HepG2 (cell line): ENCODE results near the gene ZNF524. TPM values are rescaled to one million over a fixed set of nuclear protein-coding genes. Genes with fewer than 3 reads are reported as not detected.

ENCODE experiments used
- ATAC-seq: fragments of 200-7000 bp; cut with Tn5 transposase; 3 replicates; pipeline ENCODE4 v1.9.1; 2020; ENCODE audit warnings: mild to moderate bottlenecking, moderate library complexity
- BruUV-seq: library from RNA; stranded (reverse); fragments of 400-500 nt; replicated peaks from 2 replicates; lab custom pipeline; 2021; lab: Mats Ljungman, UMichigan
- CTCF ChIA-PET: fragments of 300-600 bp; formaldehyde crosslinking; extraction: SDS; loops from one replicate; lab custom pipeline; 2021; ENCODE audit warnings: low total read pairs, inconsistent platforms, low intra/inter-chr PET ratio; lab: Yijun Ruan, JAX
- POLR2A ChIA-PET: fragments of 350-600 bp; sonication (Branson Sonifier 250); formaldehyde crosslinking; loops from one replicate; lab custom pipeline; 2020; ENCODE audit warnings: antibody characterized with exemption, inconsistent platforms; lab: Yijun Ruan, JAX
- DNase-seq: peaks from one replicate; pipeline ENCODE4 v3.0.0-alpha.2; 2015; ENCODE audit warnings: low spot score
- FAIRE-seq: peaks from 3 replicates; lab custom pipeline; 2011; peaks lifted over from hg19 to GRCh38; lab: Jason Lieb, UNC
- H2AFZ ChIP-seq: one replicate; pipeline ENCODE4 v1.6.1; 2011; ENCODE audit warnings: low read length, inconsistent platforms
- H3K27ac ChIP-seq: fragments of 300-600 bp; 3 replicates; pipeline ENCODE4 v1.8.0; 2011; ENCODE audit warnings: mixed run types, mild to moderate bottlenecking, mixed read lengths, low read length, inconsistent platforms; ENCODE audit not compliant: insufficient read depth; ENCODE audit errors: extremely low read length
- H3K27me3 ChIP-seq, 2 experiments: fragments of 200-600 bp in 1 of 2; 2 replicates in 1 of 2; 3 replicates in 1 of 2; pipeline versions ENCODE4 v1.6.0 to v1.8.0; 2011; ENCODE audit warnings: low read length in 2 of 2, mild to moderate bottlenecking in 2 of 2, moderate library complexity in 2 of 2, inconsistent platforms in 1 of 2; ENCODE audit not compliant: insufficient read depth in 2 of 2, control insufficient read depth in 1 of 2
- H3K36me3 ChIP-seq, 2 experiments: fragments of 200-600 bp in 1 of 2; replicated peaks in 1 of 2; 2 replicates in 1 of 2; 3 replicates in 1 of 2; pipeline versions ENCODE4 v1.5.1 to v1.8.0; 2011; ENCODE audit warnings: low read length in 2 of 2, inconsistent platforms in 1 of 2; ENCODE audit not compliant: insufficient read depth in 2 of 2, control insufficient read depth in 1 of 2
- H3K4me1 ChIP-seq: 2 replicates; pipeline ENCODE4 v1.5.1; 2012; ENCODE audit warnings: low read length, inconsistent platforms; ENCODE audit not compliant: insufficient read depth
- H3K4me2 ChIP-seq: 2 replicates; pipeline ENCODE4 v1.6.0; 2011; ENCODE audit warnings: low read depth, low read length, inconsistent platforms
- H3K4me3 ChIP-seq, 3 experiments: fragments of 200-600 bp in 1 of 3; sonication (generic), shearing (Covaris generic) in 1 of 3; replicated peaks in 1 of 3; 2 replicates each; pipeline ENCODE4 v1.5.1; 2011 to 2016; ENCODE audit warnings: low read length in 3 of 3, inconsistent platforms in 2 of 3, low read depth in 2 of 3, mild to moderate bottlenecking in 2 of 3, control low read depth in 1 of 3, mixed read lengths in 1 of 3; ENCODE audit not compliant: insufficient read depth in 1 of 3
- H3K79me2 ChIP-seq: one replicate; pipeline ENCODE4 v1.6.1; 2011; ENCODE audit warnings: low read length, inconsistent platforms; ENCODE audit not compliant: insufficient read depth
- H3K9ac ChIP-seq: 2 replicates; pipeline ENCODE4 v1.6.0; 2011; ENCODE audit warnings: mild to moderate bottlenecking, low read depth, low read length, inconsistent platforms; ENCODE audit not compliant: insufficient read depth
- H3K9me3 ChIP-seq: 2 replicates; pipeline ENCODE4 v1.5.1; 2012; ENCODE audit warnings: mild to moderate bottlenecking, low read length
- H4K20me1 ChIP-seq: 2 replicates; pipeline ENCODE4 v1.6.0; 2011; ENCODE audit warnings: inconsistent platforms, mild to moderate bottlenecking, low read length, moderate library complexity; ENCODE audit not compliant: insufficient read depth
- AGO2 ChIP-seq: fragments of 200-400 bp; formaldehyde crosslinking; optimal IDR thresholded peaks from 2 replicates; pipeline ENCODE3; 2017; ENCODE audit warnings: mild to moderate bottlenecking, low read depth, low read length, moderate library complexity
- BRCA1 ChIP-seq: sonication (generic); formaldehyde crosslinking; IDR thresholded peaks from 2 replicates; pipeline ENCODE4 v1.4.0; 2020; ENCODE audit warnings: missing genetic modification reagents
- FOXJ3 ChIP-seq: sonication (generic); formaldehyde crosslinking; IDR thresholded peaks from 2 replicates; pipeline ENCODE4 v1.4.0; 2020; ENCODE audit warnings: missing genetic modification reagents, mild to moderate bottlenecking, borderline replicate concordance
- KAT2B ChIP-seq: fragments of 150-350 bp; IDR thresholded peaks from 2 replicates; pipeline ENCODE4 v1.6.1; 2014; ENCODE audit warnings: low read depth, low read length, borderline replicate concordance
- LCORL ChIP-seq, 2 experiments: fragments of 450-650 bp in 1 of 2; sonication (generic) in 1 of 2; formaldehyde crosslinking in 1 of 2; IDR thresholded peaks; 2 replicates each; pipeline versions ENCODE4 v1.5.0 to v1.6.1; 2017 to 2020; ENCODE audit warnings: antibody characterized with exemption in 1 of 2, missing genetic modification reagents in 1 of 2
- MATR3 ChIP-seq: sonication (generic); formaldehyde crosslinking; IDR thresholded peaks from 2 replicates; pipeline ENCODE4 v1.4.0; 2020; ENCODE audit warnings: missing genetic modification reagents
- PHF20 ChIP-seq: sonication (generic); formaldehyde crosslinking; IDR thresholded peaks from 2 replicates; pipeline ENCODE4 v1.5.0; 2020; ENCODE audit warnings: mild to moderate bottlenecking, missing genetic modification reagents
- RBFOX2 ChIP-seq: fragments of 200-400 bp; formaldehyde crosslinking; IDR thresholded peaks from 2 replicates; pipeline ENCODE4 v1.6.1; 2017; ENCODE audit warnings: low read depth, mild to moderate bottlenecking, low read length
- TSC22D2 ChIP-seq: sonication (generic); formaldehyde crosslinking; IDR thresholded peaks from 2 replicates; pipeline ENCODE4 v1.5.1; 2020; ENCODE audit warnings: missing genetic modification reagents, mild to moderate bottlenecking, borderline replicate concordance
- ZBTB7A ChIP-seq: sonication (generic); formaldehyde crosslinking; IDR thresholded peaks from 2 replicates; pipeline ENCODE4 v1.8.0; 2022; ENCODE audit warnings: mild to moderate bottlenecking, missing genetic modification reagents
- ZNF549 ChIP-seq: sonication (generic); formaldehyde crosslinking; IDR thresholded peaks from 2 replicates; pipeline ENCODE4 v1.5.0; 2020; ENCODE audit warnings: missing genetic modification reagents
- ZNF800 ChIP-seq: sonication (generic); formaldehyde crosslinking; IDR thresholded peaks from 2 replicates; pipeline ENCODE4 v1.4.0; 2020; ENCODE audit warnings: missing genetic modification reagents
- ZSCAN12 ChIP-seq: sonication (generic); formaldehyde crosslinking; IDR thresholded peaks from 2 replicates; pipeline ENCODE4 v1.9.0; 2021; ENCODE audit warnings: mild to moderate bottlenecking, missing genetic modification reagents
- WGBS: methylation state at CpG from one replicate; pipeline ENCODE4 v1.1.6; 2017; ENCODE audit warnings: low lambda C conversion rate; 5-methylcytosine and 5-hydroxymethylcytosine counted together
- in situ Hi-C: cut with HindIII; loops from 2 replicates; pipeline ENCODE4 v1.10.0; 2017; ENCODE audit warnings: low pct_unique_long_range_greater_than_20kb; ENCODE audit not compliant: extremely low pct_ligation_motif_present
- intact Hi-C: fragments of 100-400 bp; cut with micrococcal nuclease; formaldehyde crosslinking; loops from one replicate; pipeline ENCODE4 v1.10.0; 2022; ENCODE audit not compliant: unreplicated experiment
- polyA plus RNA-seq, 8 experiments: library from polyadenylated mRNA; depleted of rRNA in 3 of 8; stranded (reverse) in 7 of 8; unstranded in 1 of 8; fragments of >200 nt; fragmentation: Illumina TruSeq in 4 of 8; extraction: Trizol in 4 of 8; gene quantifications; 2 replicates each; pipeline versions ENCODE4 v1.2.1 to v1.2.3, GENCODE V29; 2011 to 2016; ENCODE audit warnings: low read depth in 4 of 8, missing spikeins in 1 of 8, mixed read lengths in 1 of 8; ENCODE audit not compliant: insufficient read depth in 1 of 8
- total RNA-seq, 5 experiments: library from RNA; depleted of rRNA; stranded (reverse); fragments of >200 nt; fragmentation: Illumina TruSeq; extraction: Trizol; gene quantifications; 2 replicates each; pipeline ENCODE4 v1.2.3, GENCODE V29; 2016; ENCODE audit warnings: low read depth in 1 of 5
- TF ChIP-seq, protein P1 (sequence below): sonication (generic); formaldehyde crosslinking; IDR thresholded peaks from 2 replicates; pipeline ENCODE4 v1.4.0; 2020; ENCODE audit warnings: mild to moderate bottlenecking, missing genetic modification reagents, borderline replicate concordance
- TF ChIP-seq, protein P2 (sequence below): sonication (generic); formaldehyde crosslinking; IDR thresholded peaks from 2 replicates; pipeline ENCODE4 v1.5.1; 2020; ENCODE audit warnings: mild to moderate bottlenecking, moderate library complexity, missing genetic modification reagents
- TF ChIP-seq, protein P3 (sequence below): sonication (generic); formaldehyde crosslinking; IDR thresholded peaks from 2 replicates; pipeline ENCODE4 v1.9.0; 2021; ENCODE audit warnings: missing genetic modification reagents, mild to moderate bottlenecking, borderline replicate concordance

Gene ZNF524
- total and polyA plus RNA-seq, 2 of the 13 experiments (the other 11 are each of a cell fraction or from before 2014, with no cell fraction given), result 3.2 to 4.6 TPM

DNA sequence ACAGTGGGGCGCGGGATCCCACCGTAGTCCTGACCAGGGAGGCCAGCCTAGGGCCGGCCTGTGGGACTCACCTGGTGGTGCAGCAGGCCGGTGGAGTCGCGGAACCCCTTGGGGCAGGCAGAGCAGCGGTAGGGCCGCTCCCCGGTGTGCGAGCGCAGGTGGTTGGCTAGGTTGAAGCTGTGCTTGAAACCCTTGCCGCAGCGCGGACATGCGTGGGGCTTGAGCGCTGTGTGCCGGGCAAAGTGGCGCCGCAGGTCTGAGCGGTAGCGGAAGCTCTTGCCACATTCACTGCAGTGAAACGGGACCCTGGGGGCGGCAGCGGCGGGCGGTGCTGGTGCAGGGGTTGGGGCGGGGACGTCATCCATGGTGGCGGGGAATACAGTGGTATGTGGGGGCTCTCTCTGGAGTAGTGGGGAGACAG is 2.6 kb upstream of the ZNF524 start:
- no peak for ATAC-seq
- no peak overlapping the region for H2AFZ ChIP-seq
- no peak for DNase-seq
- CTCF ChIA-PET, result no interaction called here
- H4K20me1 ChIP-seq, result 0 out of 2 replicates have a peak, but pooled peaks cover 6% of the 10 kb centered on the region
- intact Hi-C loops, result no loop called here
- peaks cover 23% of the 10 kb centered on the region for H3K4me1 ChIP-seq
- BruUV-seq, result no TSS peak
- H3K36me3 ChIP-seq, result peaks cover 10 to 32% of the 10 kb centered on the region in 2 experiments; a peak in 4 of 5 replicates
- in situ Hi-C loops, result no loop called here
- H3K27ac ChIP-seq, result no peak overlapping the region
- H3K4me3 ChIP-seq, result no peak overlapping the region
- H3K79me2 ChIP-seq, result peaks cover 2% of the 10 kb centered on the region
- no peak for TF ChIP-seq ZSCAN12 (CRISPR knock-in tag)
- no peak for TF ChIP-seq TSC22D2 (CRISPR knock-in tag)
- TF ChIP-seq PHF20 (CRISPR knock-in tag), result no peak
- TF ChIP-seq, protein P1, sequence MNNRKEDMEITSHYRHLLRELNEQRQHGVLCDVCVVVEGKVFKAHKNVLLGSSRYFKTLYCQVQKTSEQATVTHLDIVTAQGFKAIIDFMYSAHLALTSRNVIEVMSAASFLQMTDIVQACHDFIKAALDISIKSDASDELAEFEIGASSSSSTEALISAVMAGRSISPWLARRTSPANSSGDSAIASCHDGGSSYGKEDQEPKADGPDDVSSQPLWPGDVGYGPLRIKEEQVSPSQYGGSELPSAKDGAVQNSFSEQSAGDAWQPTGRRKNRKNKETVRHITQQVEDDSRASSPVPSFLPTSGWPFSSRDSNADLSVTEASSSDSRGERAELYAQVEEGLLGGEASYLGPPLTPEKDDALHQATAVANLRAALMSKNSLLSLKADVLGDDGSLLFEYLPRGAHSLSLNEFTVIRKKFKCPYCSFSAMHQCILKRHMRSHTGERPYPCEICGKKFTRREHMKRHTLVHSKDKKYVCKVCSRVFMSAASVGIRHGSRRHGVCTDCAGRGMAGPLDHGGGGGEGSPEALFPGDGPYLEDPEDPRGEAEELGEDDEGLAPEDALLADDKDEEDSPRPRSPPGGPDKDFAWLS (CRISPR knock-in tag), result no peak
- no peak for TF ChIP-seq KAT2B
- no peak for TF ChIP-seq ZNF800 (CRISPR knock-in tag)
- no peak for TF ChIP-seq LCORL (IDR thresholded peaks at IDR 0.05)
- no peak for TF ChIP-seq LCORL (CRISPR knock-in tag; IDR thresholded peaks at IDR 0.05)
- TF ChIP-seq FOXJ3 (CRISPR knock-in tag), result no peak
- TF ChIP-seq, protein P2, sequence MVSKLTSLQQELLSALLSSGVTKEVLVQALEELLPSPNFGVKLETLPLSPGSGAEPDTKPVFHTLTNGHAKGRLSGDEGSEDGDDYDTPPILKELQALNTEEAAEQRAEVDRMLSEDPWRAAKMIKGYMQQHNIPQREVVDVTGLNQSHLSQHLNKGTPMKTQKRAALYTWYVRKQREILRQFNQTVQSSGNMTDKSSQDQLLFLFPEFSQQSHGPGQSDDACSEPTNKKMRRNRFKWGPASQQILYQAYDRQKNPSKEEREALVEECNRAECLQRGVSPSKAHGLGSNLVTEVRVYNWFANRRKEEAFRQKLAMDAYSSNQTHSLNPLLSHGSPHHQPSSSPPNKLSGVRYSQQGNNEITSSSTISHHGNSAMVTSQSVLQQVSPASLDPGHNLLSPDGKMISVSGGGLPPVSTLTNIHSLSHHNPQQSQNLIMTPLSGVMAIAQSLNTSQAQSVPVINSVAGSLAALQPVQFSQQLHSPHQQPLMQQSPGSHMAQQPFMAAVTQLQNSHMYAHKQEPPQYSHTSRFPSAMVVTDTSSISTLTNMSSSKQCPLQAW (CRISPR knock-in tag), result no peak
- TF ChIP-seq, protein P3, sequence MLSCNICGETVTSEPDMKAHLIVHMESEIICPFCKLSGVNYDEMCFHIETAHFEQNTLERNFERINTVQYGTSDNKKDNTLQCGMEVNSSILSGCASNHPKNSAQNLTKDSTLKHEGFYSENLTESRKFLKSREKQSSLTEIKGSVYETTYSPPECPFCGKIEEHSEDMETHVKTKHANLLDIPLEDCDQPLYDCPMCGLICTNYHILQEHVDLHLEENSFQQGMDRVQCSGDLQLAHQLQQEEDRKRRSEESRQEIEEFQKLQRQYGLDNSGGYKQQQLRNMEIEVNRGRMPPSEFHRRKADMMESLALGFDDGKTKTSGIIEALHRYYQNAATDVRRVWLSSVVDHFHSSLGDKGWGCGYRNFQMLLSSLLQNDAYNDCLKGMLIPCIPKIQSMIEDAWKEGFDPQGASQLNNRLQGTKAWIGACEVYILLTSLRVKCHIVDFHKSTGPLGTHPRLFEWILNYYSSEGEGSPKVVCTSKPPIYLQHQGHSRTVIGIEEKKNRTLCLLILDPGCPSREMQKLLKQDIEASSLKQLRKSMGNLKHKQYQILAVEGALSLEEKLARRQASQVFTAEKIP (CRISPR knock-in tag), result no peak
- no peak for TF ChIP-seq BRCA1 (CRISPR knock-in tag)
- TF ChIP-seq ZBTB7A (CRISPR knock-in tag), result no peak
- TF ChIP-seq AGO2, result peak; percentile 79
- TF ChIP-seq RBFOX2, result peak; percentile 68
- no peak for TF ChIP-seq MATR3 (CRISPR knock-in tag)
- TF ChIP-seq ZNF549 (CRISPR knock-in tag), result no peak
- H3K9me3 ChIP-seq, result no peaks in the 10 kb centered on the region
- no peak for FAIRE-seq
- POLR2A ChIA-PET, result interaction anchor here (3.6 to 4.9 kb wide), 2 partner anchors 12 to 16 kb away, joined by 45 to 66 read pairs; partner anchors contain the start of gene ZNF579
- WGBS, result over 99% methylated on average over 30 of the region's 30 CpGs
- no peak overlapping the region for H3K4me2 ChIP-seq
- no peak overlapping the region for H3K9ac ChIP-seq
- H3K27me3 ChIP-seq, result no peaks in the 10 kb centered on the region; a peak in 1 of 5 replicates
